ENCODE data around the gene STMN3. TPM values are rescaled to one million over a fixed set of nuclear protein-coding genes. Genes with fewer than 3 reads are reported as not detected.
"Not testable (repeated sequence)": the region's sequence is repeated elsewhere in the genome, so short reads cannot be mapped to it uniquely, and the experiment has no call there.

STMN3 gene
- polyA plus RNA-seq, 1 of the 3 experiments (the other 2 are of a cell fraction): 111 TPM

DNA sequence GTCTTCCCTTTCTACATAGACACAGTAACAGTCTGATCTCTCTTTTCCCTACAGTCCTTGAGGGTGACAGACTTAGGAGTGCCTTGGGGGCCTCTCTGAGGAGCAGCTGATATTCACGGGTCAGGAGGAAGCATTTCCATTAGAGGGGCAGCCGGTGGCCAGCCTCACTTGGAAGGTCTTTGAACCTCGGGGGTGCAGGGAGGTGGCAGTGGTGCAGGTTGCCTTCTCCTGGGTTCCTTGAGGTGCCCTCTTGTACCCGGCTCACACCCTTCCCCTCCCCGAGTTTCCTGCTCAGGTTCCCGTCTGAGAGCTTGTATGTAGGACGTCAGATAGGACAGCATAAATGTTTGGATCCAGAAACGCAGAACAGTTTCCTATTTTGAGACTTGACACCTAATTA lies 7.4 kb upstream of the STMN3 start:
- CTCF ChIA-PET: no interaction called here
- peaks cover 0 to 42% of the 10 kb centered on the region in 2 experiments for H3K36me3 ChIP-seq (replicated peaks in 1 of 2; ENCODE audit: control insufficient read depth in 1 of 2, insufficient read depth in 2 of 2, low read length in 1 of 2)
- POLR2A ChIA-PET: no interaction called here
- no peaks in the 10 kb centered on the region for H3K27me3 ChIP-seq (ENCODE audit: insufficient read depth)
- H2AFZ ChIP-seq (ENCODE audit: low read depth): no peak overlapping the region
- no peaks in the 10 kb centered on the region for H4K20me1 ChIP-seq (ENCODE audit: insufficient read depth)
- no peak for DNase-seq
- H3K79me2 ChIP-seq (ENCODE audit: insufficient read depth): peaks cover 30% of the 10 kb centered on the region
- H3K4me1 ChIP-seq (ENCODE audit: control insufficient read depth in 1 of 2, insufficient read depth in 2 of 2, low read depth in 1 of 2, low read length in 1 of 2): peaks cover 5 to 19% of the 10 kb centered on the region in 2 experiments; a peak in 2 of 4 replicates
- 66% methylated on average over 7 of the region's 8 CpGs for WGBS (ENCODE audit: low lambda C conversion rate)
- H3K4me3 ChIP-seq (ENCODE audit: low read depth in 2 of 2, low read length in 1 of 2): no peak overlapping the region
- no peak overlapping the region for H3K9ac ChIP-seq
- H3F3A ChIP-seq (replicated peaks; ENCODE audit: insufficient read depth): no peaks in the 10 kb centered on the region
- H3K9me2 ChIP-seq: no peaks in the 10 kb centered on the region
- no peak overlapping the region for H3K27ac ChIP-seq (ENCODE audit: low read depth in 2 of 2, low read length in 1 of 2)
- H3K4me2 ChIP-seq: no peak overlapping the region
- no peaks in the 10 kb centered on the region for H3K9me3 ChIP-seq
- TF ChIP-seq TAF1 (IDR thresholded peaks at IDR 0.05; ENCODE audit: borderline replicate concordance, low read depth, low read length) (no peak), USF2 (IDR thresholded peaks at IDR 0.05; ENCODE audit: borderline replicate concordance, low read depth, low read length) (no peak), CTCF (IDR thresholded peaks at IDR 0.05) (no peak), FOSL2 (IDR thresholded peaks at IDR 0.05; ENCODE audit: borderline replicate concordance, low read depth) (no peak), FOXM1 (IDR thresholded peaks at IDR 0.05; ENCODE audit: low read depth) (no peak), POLR2AphosphoS5 (IDR thresholded peaks at IDR 0.05; ENCODE audit: low read depth, low read length) (no peak), JUND (IDR thresholded peaks at IDR 0.05) (no peak), GABPA (IDR thresholded peaks at IDR 0.05; ENCODE audit: low read depth) (no peak), NRF1 (IDR thresholded peaks at IDR 0.05; ENCODE audit: low read depth, low read length) (no peak), GATA2 (CRISPR knock-in tag; IDR thresholded peaks at IDR 0.05) (no peak), MEF2A (IDR thresholded peaks at IDR 0.05; ENCODE audit: borderline replicate concordance, low read depth) (no peak), PBX3 (IDR thresholded peaks at IDR 0.05) (no peak), MAX (IDR thresholded peaks at IDR 0.05; ENCODE audit: low read depth) (no peak), RCOR1 (IDR thresholded peaks at IDR 0.05; ENCODE audit: low read length) (no peak), CHD2 (IDR thresholded peaks at IDR 0.05; ENCODE audit: low read length, partially characterized antibody) (no peak), NFIC (IDR thresholded peaks at IDR 0.05; ENCODE audit: borderline replicate concordance) (no peak)

GRCh38 chr20:63660174-63660573 lies 7.0 kb upstream of the STMN3 start:
- H3K27ac ChIP-seq (ENCODE audit: low read depth in 2 of 2, low read length in 1 of 2); H3K27me3 ChIP-seq (ENCODE audit: insufficient read depth); H3K9ac ChIP-seq; DNase-seq; H4K20me1 ChIP-seq (ENCODE audit: insufficient read depth); H3K4me3 ChIP-seq (ENCODE audit: low read depth in 2 of 2, low read length in 1 of 2); H3K9me2 ChIP-seq; H3K9me3 ChIP-seq; H3K4me2 ChIP-seq; POLR2A ChIA-PET; H3F3A ChIP-seq (replicated peaks; ENCODE audit: insufficient read depth); H2AFZ ChIP-seq (ENCODE audit: low read depth); CTCF ChIA-PET: not testable (repeated sequence)
- Histone ChIP-seq H3K36me3 (replicated peaks in 1 of 2; ENCODE audit: control insufficient read depth in 1 of 2, insufficient read depth in 2 of 2, low read length in 1 of 2) (peaks cover 0 to 39% of the 10 kb centered on the region in 2 experiments), H3K4me1 (ENCODE audit: control insufficient read depth in 1 of 2, insufficient read depth in 2 of 2, low read depth in 1 of 2, low read length in 1 of 2) (peaks cover 5 to 19% of the 10 kb centered on the region in 2 experiments; a peak in 2 of 4 replicates), H3K79me2 (ENCODE audit: insufficient read depth) (peaks cover 30% of the 10 kb centered on the region)
- WGBS (ENCODE audit: low lambda C conversion rate): 92% methylated on average over 10 of the region's 10 CpGs
